ENCODE results near the gene PARP2. TPM values are rescaled to one million over a fixed set of nuclear protein-coding genes. Genes with fewer than 3 reads are reported as not detected.

Gene PARP2
- total and polyA plus RNA-seq, 2 donors (not counting 3 experiments of a cell fraction or from before 2014, with no cell fraction given), result 15.7 to 30.6 TPM

- H3K4me1 ChIP-seq (ENCODE audit: control insufficient read depth, extremely low read depth, insufficient read depth, low read length), result peaks cover 25% of the 10 kb centered on the region
- no peak overlapping the region for H3K27ac ChIP-seq (ENCODE audit: insufficient read depth, low read depth, low read length)
- dilution Hi-C loops (cut with MboI; ENCODE audit: extremely low pct_ligation_motif_present, low sequenced_read_pairs) (no loop called here), intact Hi-C loops (cut with micrococcal nuclease) (no loop called here)
- H3K27me3 ChIP-seq (ENCODE audit: control insufficient read depth in 2 of 2, insufficient read depth in 2 of 2, low read length in 2 of 2), result no peaks in the 10 kb centered on the region
- H2AFZ ChIP-seq (ENCODE audit: low read depth, low read length), result no peak overlapping the region
- H4K20me1 ChIP-seq (replicated peaks; ENCODE audit: control insufficient read depth, extremely low read depth, insufficient read depth, low read length), result no peaks in the 10 kb centered on the region
- peaks cover 62% of the 10 kb centered on the region for H3K79me2 ChIP-seq (ENCODE audit: control insufficient read depth, insufficient read depth, low read length)
- no peaks in the 10 kb centered on the region for H3K9me3 ChIP-seq (replicated peaks; ENCODE audit: control insufficient read depth, insufficient read depth, low read length)
- H3K4me2 ChIP-seq (ENCODE audit: insufficient read depth, low read length), result no peak overlapping the region
- peaks cover 2 to 26% of the 10 kb centered on the region in 2 experiments for H3K36me3 ChIP-seq (ENCODE audit: control insufficient read depth in 2 of 2, extremely low read depth in 1 of 2, insufficient read depth in 2 of 2, low read length in 2 of 2)
- H3K9ac ChIP-seq (replicated peaks; ENCODE audit: extremely low read depth, insufficient read depth, low read length), result no peak overlapping the region
- H3K9me1 ChIP-seq (replicated peaks; ENCODE audit: control insufficient read depth, extremely low read depth, insufficient read depth, low read length), result no peaks in the 10 kb centered on the region
- no TSS peak for BruUV-seq (replicated peaks)
- ChIA-PET CTCF (interaction anchor here (1.6 to 5.9 kb wide), 5 partner anchors 14 to 362 kb away, joined by 4 to 83 read pairs (median 39); partner anchors contain the start of gene PARP2), POLR2A (interaction anchor here (1.7 kb wide), 1 partner anchor 13 kb away, joined by 10 read pairs; the partner anchor contains the start of gene PARP2)
- no peak overlapping the region for H3K4me3 ChIP-seq (replicated peaks in 1 of 3; ENCODE audit: insufficient read depth in 1 of 3, low read depth in 1 of 3, low read length in 3 of 3)
- DNase-seq (ENCODE audit: low read depth, low spot score) (no peak), FAIRE-seq (no peak)
- no peak for TF ChIP-seq EZH2 (IDR thresholded peaks at IDR 0.05; ENCODE audit: borderline replicate concordance, low read depth, low read length, severe bottlenecking)
- TF ChIP-seq FOS (IDR thresholded peaks at IDR 0.05; ENCODE audit: borderline replicate concordance, insufficient read depth, low read length), result no peak
- no peak for TF ChIP-seq JUN (IDR thresholded peaks at IDR 0.05; ENCODE audit: borderline replicate concordance, insufficient read depth, insufficient read length, low read depth)
- TF ChIP-seq, protein P1, sequence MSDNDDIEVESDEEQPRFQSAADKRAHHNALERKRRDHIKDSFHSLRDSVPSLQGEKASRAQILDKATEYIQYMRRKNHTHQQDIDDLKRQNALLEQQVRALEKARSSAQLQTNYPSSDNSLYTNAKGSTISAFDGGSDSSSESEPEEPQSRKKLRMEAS (IDR thresholded peaks at IDR 0.05; ENCODE audit: insufficient read depth, insufficient read length), result no peak
- TF ChIP-seq GATA2 (IDR thresholded peaks at IDR 0.05; ENCODE audit: insufficient read depth, insufficient read length, low read depth, low read length), result no peak
- TF ChIP-seq, protein P2, sequence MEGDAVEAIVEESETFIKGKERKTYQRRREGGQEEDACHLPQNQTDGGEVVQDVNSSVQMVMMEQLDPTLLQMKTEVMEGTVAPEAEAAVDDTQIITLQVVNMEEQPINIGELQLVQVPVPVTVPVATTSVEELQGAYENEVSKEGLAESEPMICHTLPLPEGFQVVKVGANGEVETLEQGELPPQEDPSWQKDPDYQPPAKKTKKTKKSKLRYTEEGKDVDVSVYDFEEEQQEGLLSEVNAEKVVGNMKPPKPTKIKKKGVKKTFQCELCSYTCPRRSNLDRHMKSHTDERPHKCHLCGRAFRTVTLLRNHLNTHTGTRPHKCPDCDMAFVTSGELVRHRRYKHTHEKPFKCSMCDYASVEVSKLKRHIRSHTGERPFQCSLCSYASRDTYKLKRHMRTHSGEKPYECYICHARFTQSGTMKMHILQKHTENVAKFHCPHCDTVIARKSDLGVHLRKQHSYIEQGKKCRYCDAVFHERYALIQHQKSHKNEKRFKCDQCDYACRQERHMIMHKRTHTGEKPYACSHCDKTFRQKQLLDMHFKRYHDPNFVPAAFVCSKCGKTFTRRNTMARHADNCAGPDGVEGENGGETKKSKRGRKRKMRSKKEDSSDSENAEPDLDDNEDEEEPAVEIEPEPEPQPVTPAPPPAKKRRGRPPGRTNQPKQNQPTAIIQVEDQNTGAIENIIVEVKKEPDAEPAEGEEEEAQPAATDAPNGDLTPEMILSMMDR (IDR thresholded peaks at IDR 0.05; ENCODE audit: extremely low read depth in 1 of 2, insufficient read depth in 1 of 2, low read depth in 1 of 2, low read length in 2 of 2), result no peak
- TF ChIP-seq POLR2AphosphoS5 (IDR thresholded peaks at IDR 0.05; ENCODE audit: insufficient read depth, low read depth, low read length), result no peak
- no peak for TF ChIP-seq POLR2A (IDR thresholded peaks at IDR 0.05; ENCODE audit: low read depth, low read length)
- TF ChIP-seq MYC (IDR thresholded peaks at IDR 0.05; ENCODE audit: low read depth, low read length), result no peak
Observed at GRCh38 chr14:20329355-20329754, 14.1 kb upstream of the PARP2 start.
